HEK293 (cell line): Measurements from ENCODE around the gene ZNF629.

Experiments
- CTCF ChIA-PET: fragments of 350-600 bp; formaldehyde crosslinking; extraction: SDS; loops from one replicate; lab custom pipeline; 2021; ENCODE audit warnings: antibody characterized with exemption; lab: Yijun Ruan, JAX
- POLR2A ChIA-PET: fragments of 300-600 bp; formaldehyde crosslinking; extraction: SDS; loops from one replicate; lab custom pipeline; 2020; ENCODE audit warnings: antibody characterized with exemption, inconsistent platforms; lab: Yijun Ruan, JAX
- H3K27ac ChIP-seq: fragments of 200-500 bp; sonication (Bioruptor generic); 2 replicates; pipeline ENCODE4 v1.5.1; 2014; ENCODE audit warnings: low read depth, low read length, control low read depth, inconsistent platforms; ENCODE audit errors: extremely low read depth
- H3K36me3 ChIP-seq, 2 experiments: fragments of 200-500 bp in 1 of 2; sonication (Bioruptor generic) in 1 of 2; 1 replicate in 1 of 2; 2 replicates in 1 of 2; pipeline ENCODE4 v1.5.1; 2014 to 2017; ENCODE audit warnings: inconsistent platforms in 2 of 2, low read length in 2 of 2; ENCODE audit not compliant: control insufficient read depth in 2 of 2, insufficient read depth in 1 of 2
- H3K4me1 ChIP-seq: fragments of 200-500 bp; sonication (Bioruptor generic); 2 replicates; pipeline ENCODE4 v1.5.1; 2014; ENCODE audit warnings: mild to moderate bottlenecking, low read length, inconsistent platforms; ENCODE audit not compliant: control insufficient read depth, insufficient read depth
- H3K4me3 ChIP-seq: 2 replicates; pipeline ENCODE4 v1.5.1; 2011; ENCODE audit warnings: low read depth, mild to moderate bottlenecking, control low read depth, low read length, moderate library complexity
- H3K9me3 ChIP-seq: fragments of 200-500 bp; sonication (Bioruptor generic); 2 replicates; pipeline ENCODE4 v1.5.1; 2014; ENCODE audit warnings: low read depth, low read length, inconsistent platforms; ENCODE audit not compliant: control insufficient read depth, insufficient read depth
- MEIS1 ChIP-seq: sonication (generic); formaldehyde crosslinking; IDR thresholded peaks from 2 replicates; pipeline ENCODE4 v1.8.1; 2022; ENCODE audit warnings: missing genetic modification reagents, mild to moderate bottlenecking, borderline replicate concordance
- MZF1 ChIP-seq: fragments of 450-650 bp; formaldehyde crosslinking; IDR thresholded peaks from 2 replicates; pipeline ENCODE4 v1.5.1; 2017; ENCODE audit warnings: missing biosample characterization, missing genetic modification characterization, borderline replicate concordance
- SP3 ChIP-seq: fragments of 450-650 bp; formaldehyde crosslinking; IDR thresholded peaks from 2 replicates; pipeline ENCODE4 v1.5.1; 2016; ENCODE audit warnings: missing biosample characterization, missing genetic modification characterization
- WT1 ChIP-seq: fragments of 450-650 bp; formaldehyde crosslinking; IDR thresholded peaks from 2 replicates; pipeline ENCODE4 v1.5.1; 2016; ENCODE audit warnings: missing biosample characterization, missing genetic modification characterization
- ZNF121 ChIP-seq: fragments of 450-650 bp; formaldehyde crosslinking; IDR thresholded peaks from 2 replicates; pipeline ENCODE4 v1.5.1; 2016; ENCODE audit warnings: missing biosample characterization, missing genetic modification characterization
- ZNF175 ChIP-seq: fragments of 450-650 bp; formaldehyde crosslinking; IDR thresholded peaks from 2 replicates; pipeline ENCODE4 v1.5.1; 2016; ENCODE audit warnings: missing biosample characterization, missing genetic modification characterization
- ZNF202 ChIP-seq: fragments of 450-650 bp; formaldehyde crosslinking; IDR thresholded peaks from 2 replicates; pipeline ENCODE4 v1.5.1; 2016; ENCODE audit warnings: missing biosample characterization, missing genetic modification characterization, borderline replicate concordance
- ZNF274 ChIP-seq, 2 experiments: fragments of 200-500 bp in 1 of 2; fragments of 450-650 bp in 1 of 2; sonication (Bioruptor generic) in 1 of 2; formaldehyde crosslinking in 1 of 2; IDR thresholded peaks; 2 replicates each; pipeline versions ENCODE4 v1.5.1 to v1.6.1; 2014 to 2016; ENCODE audit warnings: borderline replicate concordance in 1 of 2, inconsistent platforms in 1 of 2, low read length in 1 of 2, missing biosample characterization in 1 of 2, missing genetic modification characterization in 1 of 2
- ZNF391 ChIP-seq: fragments of 450-650 bp; formaldehyde crosslinking; IDR thresholded peaks from 2 replicates; pipeline ENCODE4 v1.5.1; 2016; ENCODE audit warnings: low read depth, missing biosample characterization, missing genetic modification characterization, borderline replicate concordance
- ZNF416 ChIP-seq: fragments of 450-650 bp; formaldehyde crosslinking; IDR thresholded peaks from 2 replicates; pipeline ENCODE4 v1.5.1; 2016; ENCODE audit warnings: missing biosample characterization, missing genetic modification characterization
- ZNF48 ChIP-seq: fragments of 450-650 bp; formaldehyde crosslinking; IDR thresholded peaks from 2 replicates; pipeline ENCODE4 v1.5.1; 2016; ENCODE audit warnings: missing biosample characterization, missing genetic modification characterization
- ZNF514 ChIP-seq: fragments of 450-650 bp; formaldehyde crosslinking; IDR thresholded peaks from 2 replicates; pipeline ENCODE4 v1.5.1; 2016; ENCODE audit warnings: missing biosample characterization, missing genetic modification characterization
- ZNF558 ChIP-seq: fragments of 450-650 bp; formaldehyde crosslinking; IDR thresholded peaks from 2 replicates; pipeline ENCODE4 v1.5.1; 2016; ENCODE audit warnings: missing biosample characterization, missing genetic modification characterization
- ZNF600 ChIP-seq: fragments of 450-650 bp; formaldehyde crosslinking; IDR thresholded peaks from 2 replicates; pipeline ENCODE4 v1.5.1; 2016; ENCODE audit warnings: missing biosample characterization, missing genetic modification characterization
- ZNF670 ChIP-seq: fragments of 450-650 bp; formaldehyde crosslinking; IDR thresholded peaks from 2 replicates; pipeline ENCODE4 v1.5.1; 2016; ENCODE audit warnings: missing biosample characterization, missing genetic modification characterization, low read depth
- ZNF76 ChIP-seq: fragments of 450-650 bp; formaldehyde crosslinking; IDR thresholded peaks from 2 replicates; pipeline ENCODE4; 2016; ENCODE audit warnings: low read depth, missing biosample characterization, missing genetic modification characterization, borderline replicate concordance
- TF ChIP-seq, protein P1 (sequence below): fragments of 450-650 bp; formaldehyde crosslinking; IDR thresholded peaks from 2 replicates; pipeline ENCODE4 v1.5.1; 2016; ENCODE audit warnings: missing biosample characterization, missing genetic modification characterization
- TF ChIP-seq, protein P2 (sequence below): fragments of 450-650 bp; formaldehyde crosslinking; IDR thresholded peaks from 2 replicates; pipeline ENCODE4 v1.5.1; 2017; ENCODE audit warnings: missing biosample characterization, missing genetic modification characterization
- TF ChIP-seq, protein P3 (sequence below): fragments of 450-650 bp; formaldehyde crosslinking; IDR thresholded peaks from 2 replicates; pipeline ENCODE4 v1.5.1; 2017; ENCODE audit warnings: missing biosample characterization, missing genetic modification characterization
- TF ChIP-seq, protein P4 (sequence below): fragments of 450-650 bp; formaldehyde crosslinking; optimal IDR thresholded peaks from 2 replicates; pipeline ENCODE3; 2016; ENCODE audit warnings: missing biosample characterization, mild to moderate bottlenecking, missing genetic modification characterization
- TF ChIP-seq, protein P5 (sequence below): fragments of 450-650 bp; formaldehyde crosslinking; IDR thresholded peaks from 2 replicates; pipeline ENCODE4 v1.5.1; 2016; ENCODE audit warnings: missing biosample characterization, missing genetic modification characterization
- TF ChIP-seq, protein P6 (sequence below): fragments of 450-650 bp; formaldehyde crosslinking; IDR thresholded peaks from 2 replicates; pipeline ENCODE4 v1.5.1; 2016; ENCODE audit warnings: missing biosample characterization, missing genetic modification characterization

ZNF629 gene

DNA sequence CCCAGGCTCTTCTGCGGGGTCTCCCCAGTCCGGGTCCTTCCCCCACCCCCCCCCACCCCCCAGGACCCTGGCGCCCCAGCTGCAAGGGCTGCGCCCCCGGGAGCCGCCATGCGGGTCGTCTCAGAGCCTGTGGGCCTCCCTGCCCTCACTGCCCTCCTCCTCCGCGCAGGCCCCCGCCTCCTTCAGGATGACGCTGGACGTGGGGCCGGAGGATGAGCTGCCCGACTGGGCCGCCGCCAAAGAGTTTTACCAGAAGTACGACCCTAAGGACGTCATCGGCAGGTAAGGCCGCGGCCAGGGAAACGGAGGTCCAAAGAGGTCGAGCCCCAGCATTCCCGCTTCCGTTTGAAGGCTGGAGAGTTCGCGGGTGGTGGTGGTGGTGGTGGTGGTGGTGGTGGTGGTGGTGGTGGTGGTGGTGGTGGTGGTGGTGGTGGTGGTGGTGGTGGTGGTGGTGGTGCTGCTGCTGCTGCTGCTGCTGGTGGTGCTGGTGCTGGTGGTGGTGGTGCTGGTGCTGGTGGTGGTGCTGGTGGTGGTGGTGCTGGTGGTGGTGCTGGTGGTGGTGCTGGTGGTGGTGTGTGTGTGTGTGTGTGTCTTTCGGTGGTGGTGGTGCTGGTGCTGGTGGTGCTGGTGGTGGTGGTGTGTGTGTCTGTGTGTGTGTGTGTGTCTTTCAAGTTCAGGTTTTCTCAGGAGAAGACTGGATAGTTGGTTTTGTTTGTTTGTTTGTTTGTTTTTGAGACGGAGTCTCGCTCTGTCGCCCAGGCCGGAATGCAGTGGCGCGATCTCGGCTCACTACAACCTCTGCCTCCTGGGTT, 38.2 kb downstream of the ZNF629 start (continued):
- 0 out of 2 replicates have a peak, but pooled peaks have one; percentile 14 for TF ChIP-seq ZNF391 (tag by site-specific recombination)
- 0 out of 2 replicates have a peak, but pooled peaks have one; percentile 11 for TF ChIP-seq ZNF600 (tag by site-specific recombination)
- TF ChIP-seq, protein P1, sequence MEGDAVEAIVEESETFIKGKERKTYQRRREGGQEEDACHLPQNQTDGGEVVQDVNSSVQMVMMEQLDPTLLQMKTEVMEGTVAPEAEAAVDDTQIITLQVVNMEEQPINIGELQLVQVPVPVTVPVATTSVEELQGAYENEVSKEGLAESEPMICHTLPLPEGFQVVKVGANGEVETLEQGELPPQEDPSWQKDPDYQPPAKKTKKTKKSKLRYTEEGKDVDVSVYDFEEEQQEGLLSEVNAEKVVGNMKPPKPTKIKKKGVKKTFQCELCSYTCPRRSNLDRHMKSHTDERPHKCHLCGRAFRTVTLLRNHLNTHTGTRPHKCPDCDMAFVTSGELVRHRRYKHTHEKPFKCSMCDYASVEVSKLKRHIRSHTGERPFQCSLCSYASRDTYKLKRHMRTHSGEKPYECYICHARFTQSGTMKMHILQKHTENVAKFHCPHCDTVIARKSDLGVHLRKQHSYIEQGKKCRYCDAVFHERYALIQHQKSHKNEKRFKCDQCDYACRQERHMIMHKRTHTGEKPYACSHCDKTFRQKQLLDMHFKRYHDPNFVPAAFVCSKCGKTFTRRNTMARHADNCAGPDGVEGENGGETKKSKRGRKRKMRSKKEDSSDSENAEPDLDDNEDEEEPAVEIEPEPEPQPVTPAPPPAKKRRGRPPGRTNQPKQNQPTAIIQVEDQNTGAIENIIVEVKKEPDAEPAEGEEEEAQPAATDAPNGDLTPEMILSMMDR (tag by site-specific recombination) = no peak
- no peak for TF ChIP-seq ZNF274 (IDR thresholded peaks at IDR 0.05; ENCODE audit: low read length)
- no peak for TF ChIP-seq ZNF274 (tag by site-specific recombination; IDR thresholded peaks at IDR 0.05; ENCODE audit: borderline replicate concordance)
- TF ChIP-seq ZNF670 = no peak
- TF ChIP-seq WT1 (tag by site-specific recombination) = no peak

DNA sequence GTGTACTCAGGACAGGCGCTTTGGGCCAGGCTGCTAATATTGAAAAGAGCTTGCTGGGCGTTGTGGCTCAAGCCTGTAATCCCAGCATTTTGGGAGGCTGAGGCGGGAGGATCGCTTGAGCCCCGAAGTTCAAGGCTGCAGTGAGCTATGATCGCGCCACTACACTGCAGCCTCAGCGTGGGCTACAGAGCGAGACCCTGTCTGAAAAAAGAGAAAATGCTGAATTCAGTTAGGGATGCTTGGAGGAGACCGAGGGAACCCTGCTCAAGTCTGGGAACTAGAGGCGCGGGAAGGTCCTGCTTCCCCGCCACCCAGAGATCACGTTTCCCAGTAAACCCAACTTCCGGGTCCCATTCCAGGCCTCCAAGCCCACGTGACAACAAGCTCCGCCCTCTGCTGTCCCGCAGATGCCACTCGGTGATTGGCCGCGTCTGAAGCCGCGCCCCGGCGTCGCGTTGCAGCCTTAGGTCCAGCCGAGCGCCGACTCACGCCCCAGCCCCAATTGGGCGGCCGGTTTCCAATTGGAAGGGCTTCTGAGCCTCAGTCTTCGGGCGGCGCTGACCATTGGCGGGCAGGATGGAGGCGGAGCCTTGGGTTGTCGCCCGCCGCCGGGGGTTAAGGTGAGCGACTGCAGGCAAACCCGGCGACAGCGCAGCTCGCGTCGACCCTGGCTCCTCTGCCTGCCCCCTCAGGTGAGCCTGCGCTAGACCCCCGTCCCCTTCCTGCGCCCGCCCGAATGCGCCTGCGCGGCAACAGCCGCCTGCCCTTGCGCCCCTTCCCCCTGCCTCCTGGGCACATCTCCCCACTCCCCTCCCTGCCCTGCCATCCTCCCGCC, 39.0 kb downstream of the ZNF629 start, which contains the start of gene PHKG2:
TSS of gene PHKG2 (plus strand) at position 627 of the 835 bp plus-strand sequence. CDS start 396 bp downstream, outside the sequence.
- POLR2A ChIA-PET = interaction anchor here (0.5 to 3.4 kb wide), 39 partner anchors 8 to 644 kb away, joined by 3 to 47 read pairs (median 5); partner anchors contain the start of genes CFAP119, CTF1, FBRS and FBXL19
- Histone ChIP-seq H3K36me3 (peaks cover 23 to 61% of the 10 kb centered on the region in 2 experiments), H3K9me3 (no peaks in the 10 kb centered on the region), H3K27ac (peak within 1 kb of the TSS; percentile 48), H3K4me3 (peak within 1 kb of the TSS; percentile 87), H3K4me1 (peaks cover 3% of the 10 kb centered on the region; the same call in 1 of the 2 replicates)
- CTCF ChIA-PET = interaction anchor here (0.7 to 1.4 kb wide), 4 partner anchors 10 to 67 kb away, joined by 3 to 4 read pairs (median 3); no protein-coding TSS in a partner anchor
- TF ChIP-seq, protein P2, sequence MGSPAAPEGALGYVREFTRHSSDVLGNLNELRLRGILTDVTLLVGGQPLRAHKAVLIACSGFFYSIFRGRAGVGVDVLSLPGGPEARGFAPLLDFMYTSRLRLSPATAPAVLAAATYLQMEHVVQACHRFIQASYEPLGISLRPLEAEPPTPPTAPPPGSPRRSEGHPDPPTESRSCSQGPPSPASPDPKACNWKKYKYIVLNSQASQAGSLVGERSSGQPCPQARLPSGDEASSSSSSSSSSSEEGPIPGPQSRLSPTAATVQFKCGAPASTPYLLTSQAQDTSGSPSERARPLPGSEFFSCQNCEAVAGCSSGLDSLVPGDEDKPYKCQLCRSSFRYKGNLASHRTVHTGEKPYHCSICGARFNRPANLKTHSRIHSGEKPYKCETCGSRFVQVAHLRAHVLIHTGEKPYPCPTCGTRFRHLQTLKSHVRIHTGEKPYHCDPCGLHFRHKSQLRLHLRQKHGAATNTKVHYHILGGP (tag by site-specific recombination) = no peak
- TF ChIP-seq ZNF416 (tag by site-specific recombination) = no peak
- no peak for TF ChIP-seq ZNF175
- TF ChIP-seq, protein P3, sequence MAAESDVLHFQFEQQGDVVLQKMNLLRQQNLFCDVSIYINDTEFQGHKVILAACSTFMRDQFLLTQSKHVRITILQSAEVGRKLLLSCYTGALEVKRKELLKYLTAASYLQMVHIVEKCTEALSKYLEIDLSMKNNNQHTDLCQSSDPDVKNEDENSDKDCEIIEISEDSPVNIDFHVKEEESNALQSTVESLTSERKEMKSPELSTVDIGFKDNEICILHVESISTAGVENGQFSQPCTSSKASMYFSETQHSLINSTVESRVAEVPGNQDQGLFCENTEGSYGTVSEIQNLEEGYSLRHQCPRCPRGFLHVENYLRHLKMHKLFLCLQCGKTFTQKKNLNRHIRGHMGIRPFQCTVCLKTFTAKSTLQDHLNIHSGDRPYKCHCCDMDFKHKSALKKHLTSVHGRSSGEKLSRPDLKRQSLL = peak; percentile 83; the same call in 1 of the 2 replicates
- TF ChIP-seq ZNF514 = no peak
- TF ChIP-seq, protein P4, sequence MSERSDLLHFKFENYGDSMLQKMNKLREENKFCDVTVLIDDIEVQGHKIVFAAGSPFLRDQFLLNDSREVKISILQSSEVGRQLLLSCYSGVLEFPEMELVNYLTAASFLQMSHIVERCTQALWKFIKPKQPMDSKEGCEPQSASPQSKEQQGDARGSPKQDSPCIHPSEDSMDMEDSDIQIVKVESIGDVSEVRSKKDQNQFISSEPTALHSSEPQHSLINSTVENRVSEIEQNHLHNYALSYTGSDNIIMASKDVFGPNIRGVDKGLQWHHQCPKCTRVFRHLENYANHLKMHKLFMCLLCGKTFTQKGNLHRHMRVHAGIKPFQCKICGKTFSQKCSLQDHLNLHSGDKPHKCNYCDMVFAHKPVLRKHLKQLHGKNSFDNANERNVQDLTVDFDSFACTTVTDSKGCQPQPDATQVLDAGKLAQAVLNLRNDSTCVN (tag by site-specific recombination) = peak; percentile 44
- TF ChIP-seq, protein P5, sequence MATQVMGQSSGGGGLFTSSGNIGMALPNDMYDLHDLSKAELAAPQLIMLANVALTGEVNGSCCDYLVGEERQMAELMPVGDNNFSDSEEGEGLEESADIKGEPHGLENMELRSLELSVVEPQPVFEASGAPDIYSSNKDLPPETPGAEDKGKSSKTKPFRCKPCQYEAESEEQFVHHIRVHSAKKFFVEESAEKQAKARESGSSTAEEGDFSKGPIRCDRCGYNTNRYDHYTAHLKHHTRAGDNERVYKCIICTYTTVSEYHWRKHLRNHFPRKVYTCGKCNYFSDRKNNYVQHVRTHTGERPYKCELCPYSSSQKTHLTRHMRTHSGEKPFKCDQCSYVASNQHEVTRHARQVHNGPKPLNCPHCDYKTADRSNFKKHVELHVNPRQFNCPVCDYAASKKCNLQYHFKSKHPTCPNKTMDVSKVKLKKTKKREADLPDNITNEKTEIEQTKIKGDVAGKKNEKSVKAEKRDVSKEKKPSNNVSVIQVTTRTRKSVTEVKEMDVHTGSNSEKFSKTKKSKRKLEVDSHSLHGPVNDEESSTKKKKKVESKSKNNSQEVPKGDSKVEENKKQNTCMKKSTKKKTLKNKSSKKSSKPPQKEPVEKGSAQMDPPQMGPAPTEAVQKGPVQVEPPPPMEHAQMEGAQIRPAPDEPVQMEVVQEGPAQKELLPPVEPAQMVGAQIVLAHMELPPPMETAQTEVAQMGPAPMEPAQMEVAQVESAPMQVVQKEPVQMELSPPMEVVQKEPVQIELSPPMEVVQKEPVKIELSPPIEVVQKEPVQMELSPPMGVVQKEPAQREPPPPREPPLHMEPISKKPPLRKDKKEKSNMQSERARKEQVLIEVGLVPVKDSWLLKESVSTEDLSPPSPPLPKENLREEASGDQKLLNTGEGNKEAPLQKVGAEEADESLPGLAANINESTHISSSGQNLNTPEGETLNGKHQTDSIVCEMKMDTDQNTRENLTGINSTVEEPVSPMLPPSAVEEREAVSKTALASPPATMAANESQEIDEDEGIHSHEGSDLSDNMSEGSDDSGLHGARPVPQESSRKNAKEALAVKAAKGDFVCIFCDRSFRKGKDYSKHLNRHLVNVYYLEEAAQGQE (tag by site-specific recombination) = no peak
- TF ChIP-seq MEIS1 = no peak
- peak; percentile 87 for TF ChIP-seq ZNF76 (tag by site-specific recombination)
- no peak for TF ChIP-seq MZF1 (tag by site-specific recombination)
- TF ChIP-seq ZNF48 = no peak
- TF ChIP-seq ZNF558 (tag by site-specific recombination) = no peak
- TF ChIP-seq, protein P6, sequence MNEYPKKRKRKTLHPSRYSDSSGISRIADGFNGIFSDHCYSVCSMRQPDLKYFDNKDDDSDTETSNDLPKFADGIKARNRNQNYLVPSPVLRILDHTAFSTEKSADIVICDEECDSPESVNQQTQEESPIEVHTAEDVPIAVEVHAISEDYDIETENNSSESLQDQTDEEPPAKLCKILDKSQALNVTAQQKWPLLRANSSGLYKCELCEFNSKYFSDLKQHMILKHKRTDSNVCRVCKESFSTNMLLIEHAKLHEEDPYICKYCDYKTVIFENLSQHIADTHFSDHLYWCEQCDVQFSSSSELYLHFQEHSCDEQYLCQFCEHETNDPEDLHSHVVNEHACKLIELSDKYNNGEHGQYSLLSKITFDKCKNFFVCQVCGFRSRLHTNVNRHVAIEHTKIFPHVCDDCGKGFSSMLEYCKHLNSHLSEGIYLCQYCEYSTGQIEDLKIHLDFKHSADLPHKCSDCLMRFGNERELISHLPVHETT (tag by site-specific recombination) = no peak; the same call in 1 of the 2 replicates
- no peak for TF ChIP-seq ZNF121 (tag by site-specific recombination)
- TF ChIP-seq ZNF202 = no peak
- peak; percentile 96 for TF ChIP-seq SP3
